Peyer's patch (tissue), 4 donors: ENCODE measurements around the gene HNF4A.

Source experiments
- CTCF ChIP-seq, 6 experiments: fragments of 450-650 bp in 4 of 6; fragments of 200-600 bp in 2 of 6; sonication (generic) in 1 of 6; IDR thresholded peaks; one replicate each; pipeline ENCODE4 v1.5.1; 2017 to 2019; ENCODE audit warnings: antibody characterized with exemption in 6 of 6, mild to moderate bottlenecking in 3 of 6, moderate library complexity in 1 of 6
- POLR2A ChIP-seq, 2 donors: fragments of 450-650 bp; IDR thresholded peaks; one replicate each; pipeline ENCODE4 v1.5.1; 2017; ENCODE audit warnings: antibody characterized with exemption in 2 of 2, mild to moderate bottlenecking in 2 of 2, moderate library complexity in 2 of 2

GRCh38 chr20:44439318-44439717 is 83.8 kb downstream of the HNF4A start:
- no peak for TF ChIP-seq CTCF (IDR thresholded peaks at IDR 0.05)
- TF ChIP-seq POLR2A (IDR thresholded peaks at IDR 0.05), result no peak
